Measurements from ENCODE around the gene LIMS1.

LIMS1 gene

DNA sequence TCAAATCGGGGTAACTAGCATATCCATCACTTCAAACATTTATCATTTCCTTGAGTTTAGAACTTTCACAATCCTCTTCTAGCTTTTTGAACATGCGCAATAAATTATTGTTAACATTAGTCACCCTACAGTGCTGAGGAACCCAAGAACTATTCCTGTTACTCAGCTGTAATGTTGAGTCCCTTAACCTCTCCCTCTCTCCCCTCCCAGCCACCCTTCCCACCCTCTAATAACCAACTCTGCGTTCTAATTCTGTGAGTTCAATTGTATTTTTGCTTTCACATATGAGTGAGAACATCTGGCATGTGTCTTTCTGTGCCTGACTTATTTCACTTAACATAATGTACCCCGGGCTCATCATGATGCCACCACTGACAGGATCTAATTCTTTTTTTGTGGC is 106.5 kb downstream of the LIMS1 start:
- TF ChIP-seq, protein P1, sequence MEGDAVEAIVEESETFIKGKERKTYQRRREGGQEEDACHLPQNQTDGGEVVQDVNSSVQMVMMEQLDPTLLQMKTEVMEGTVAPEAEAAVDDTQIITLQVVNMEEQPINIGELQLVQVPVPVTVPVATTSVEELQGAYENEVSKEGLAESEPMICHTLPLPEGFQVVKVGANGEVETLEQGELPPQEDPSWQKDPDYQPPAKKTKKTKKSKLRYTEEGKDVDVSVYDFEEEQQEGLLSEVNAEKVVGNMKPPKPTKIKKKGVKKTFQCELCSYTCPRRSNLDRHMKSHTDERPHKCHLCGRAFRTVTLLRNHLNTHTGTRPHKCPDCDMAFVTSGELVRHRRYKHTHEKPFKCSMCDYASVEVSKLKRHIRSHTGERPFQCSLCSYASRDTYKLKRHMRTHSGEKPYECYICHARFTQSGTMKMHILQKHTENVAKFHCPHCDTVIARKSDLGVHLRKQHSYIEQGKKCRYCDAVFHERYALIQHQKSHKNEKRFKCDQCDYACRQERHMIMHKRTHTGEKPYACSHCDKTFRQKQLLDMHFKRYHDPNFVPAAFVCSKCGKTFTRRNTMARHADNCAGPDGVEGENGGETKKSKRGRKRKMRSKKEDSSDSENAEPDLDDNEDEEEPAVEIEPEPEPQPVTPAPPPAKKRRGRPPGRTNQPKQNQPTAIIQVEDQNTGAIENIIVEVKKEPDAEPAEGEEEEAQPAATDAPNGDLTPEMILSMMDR (IDR thresholded peaks at IDR 0.05): no peak

DNA sequence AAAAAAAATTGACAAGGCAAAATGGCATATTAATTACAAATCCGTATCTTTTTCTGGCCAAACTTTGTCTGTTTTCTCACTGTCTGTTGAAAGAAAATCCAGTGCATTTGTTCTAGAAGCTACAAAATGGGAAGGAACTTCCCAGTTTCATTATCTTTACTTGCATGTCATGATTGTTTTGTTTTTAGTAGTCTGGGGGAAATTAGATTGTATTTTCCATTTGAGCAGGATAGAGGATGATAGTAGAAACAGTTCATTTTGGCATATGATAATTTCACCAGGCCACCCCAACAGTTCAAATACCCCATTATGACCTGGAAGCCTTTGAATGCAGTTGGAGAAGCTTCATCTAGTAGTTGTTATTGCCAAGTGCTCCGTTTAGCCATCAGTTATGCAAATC is 107.5 kb downstream of the LIMS1 start:
- TF ChIP-seq, protein P1 (IDR thresholded peaks at IDR 0.05): no peak

DNA sequence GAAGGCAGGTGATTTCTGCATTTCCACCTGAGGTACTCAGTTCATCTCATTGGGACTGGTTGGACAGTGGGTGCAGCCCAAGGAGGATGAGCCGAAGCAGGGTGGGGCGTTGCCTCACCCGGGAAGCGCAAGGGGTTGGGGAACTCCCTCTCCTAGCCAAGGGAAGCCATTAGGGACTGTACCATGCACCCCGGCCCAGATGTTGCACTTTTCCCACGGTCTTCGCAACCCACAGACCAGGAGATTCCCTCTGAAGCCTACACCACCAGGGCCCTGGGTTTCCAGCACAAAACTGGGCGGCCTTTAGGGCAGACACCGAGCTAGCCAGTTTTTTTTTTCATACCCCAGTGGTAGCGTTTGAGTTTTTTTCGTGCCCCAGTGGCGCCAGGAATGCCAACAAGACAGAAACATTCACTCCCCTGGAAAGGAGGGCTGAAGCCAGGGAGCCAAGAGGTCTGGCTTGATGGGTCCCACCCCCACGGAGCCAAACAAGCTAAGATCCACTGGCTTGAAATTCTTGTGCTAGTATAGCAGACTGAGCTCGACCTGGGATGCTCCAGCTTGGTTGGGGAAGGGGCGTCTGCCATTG is 109.1 kb downstream of the LIMS1 start:
- TF ChIP-seq, protein P1 (IDR thresholded peaks at IDR 0.05): no peak

DNA sequence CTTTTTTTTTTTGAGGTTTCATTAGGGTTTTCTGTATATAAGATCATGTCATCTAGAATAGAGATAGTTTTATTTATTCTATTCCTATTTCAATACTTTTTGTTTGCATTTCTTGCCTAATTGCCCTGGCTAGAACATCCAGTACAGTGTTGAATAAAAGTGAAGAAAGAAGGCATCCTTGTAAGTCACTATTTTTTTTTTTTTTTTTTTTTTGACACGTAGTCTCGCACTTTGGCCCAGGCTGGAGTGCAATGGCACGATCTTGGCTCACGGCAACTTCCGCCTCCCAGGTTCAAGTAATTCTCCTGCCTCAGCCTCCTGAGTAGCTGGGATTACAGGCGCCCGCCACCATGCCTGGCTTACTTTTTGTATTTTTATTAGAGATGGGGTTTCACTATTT is 157.2 kb downstream of the LIMS1 start:
- TF ChIP-seq, protein P1 (IDR thresholded peaks at IDR 0.05): no peak

DNA sequence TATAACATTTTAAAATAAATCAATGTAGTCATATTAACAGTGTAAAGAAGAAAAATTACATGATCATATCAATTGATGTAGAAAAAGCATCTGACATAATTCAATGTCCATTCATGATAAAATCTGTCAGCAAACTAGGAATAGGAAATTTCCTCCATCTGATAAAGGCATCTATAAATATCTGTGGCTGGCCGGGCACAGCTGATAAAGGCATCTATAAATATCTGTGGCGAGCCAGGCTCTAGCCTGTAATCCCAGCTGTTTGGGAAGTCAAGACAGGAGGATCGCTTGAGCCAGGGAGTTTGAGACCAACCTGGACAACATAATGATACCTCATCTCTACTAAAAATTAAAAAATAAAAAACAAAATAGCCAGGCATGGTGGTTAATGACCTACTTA is 166.9 kb downstream of the LIMS1 start:
- TF ChIP-seq, protein P1 (IDR thresholded peaks at IDR 0.05): no peak

DNA sequence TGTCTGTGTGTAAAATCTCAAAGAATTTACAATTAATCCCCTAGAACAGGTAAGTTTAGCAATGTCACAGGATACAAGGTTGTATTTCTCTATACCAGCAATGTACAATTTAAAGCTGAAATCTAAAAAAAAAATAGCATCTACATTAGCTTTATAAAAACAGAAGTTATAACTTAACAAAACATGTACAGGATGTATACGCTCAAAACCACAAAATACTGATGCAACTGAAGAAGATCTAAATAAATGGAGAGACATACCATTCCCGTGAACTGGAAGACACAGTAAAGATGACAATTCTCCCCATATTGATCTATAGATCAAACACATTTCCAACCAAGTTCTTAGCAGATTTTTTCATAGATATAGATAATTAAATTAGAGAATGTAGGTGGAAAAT is 167.5 kb downstream of the LIMS1 start:
- TF ChIP-seq, protein P1 (IDR thresholded peaks at IDR 0.05): no peak

DNA sequence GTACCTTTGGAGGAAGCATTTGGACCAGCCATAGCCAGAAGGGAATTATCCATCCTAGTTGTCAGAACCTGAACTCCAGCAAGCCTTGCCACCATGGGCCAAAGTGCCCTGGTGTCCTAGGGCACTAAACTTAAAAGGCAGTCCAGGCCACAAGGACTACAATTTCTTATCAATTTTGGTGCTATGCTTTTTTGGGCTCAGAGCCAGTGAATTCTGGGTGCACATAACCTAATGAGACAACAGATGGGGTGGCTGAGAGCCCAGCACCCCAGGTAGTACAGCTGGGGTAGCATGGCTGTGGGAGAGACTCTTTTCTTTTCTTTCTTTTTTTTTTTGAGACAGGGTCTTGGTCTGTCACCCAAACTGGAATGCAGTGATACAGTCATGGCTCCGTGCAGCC is 170.6 kb downstream of the LIMS1 start:
- TF ChIP-seq, protein P1 (IDR thresholded peaks at IDR 0.05): no peak

DNA sequence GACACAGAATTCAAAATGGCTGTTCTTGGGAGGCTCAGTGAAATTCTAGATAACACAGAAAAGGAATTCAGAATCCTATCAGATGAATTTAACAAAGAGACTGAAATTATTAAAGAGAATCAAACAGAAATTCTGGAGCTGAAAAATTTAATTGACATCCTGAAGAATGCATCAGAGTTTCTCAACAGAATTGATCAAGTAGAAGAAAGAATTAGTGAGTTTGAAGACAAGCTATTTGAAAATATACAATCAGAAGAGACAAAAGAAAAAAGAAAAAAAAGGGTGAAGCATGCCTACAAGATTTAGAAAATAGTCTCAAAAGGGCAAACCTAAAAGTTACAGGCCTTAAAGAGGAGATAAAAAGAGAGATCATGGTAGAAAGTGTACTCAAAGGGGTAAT is 173.0 kb downstream of the LIMS1 start:
- TF ChIP-seq, protein P1 (IDR thresholded peaks at IDR 0.05): no peak
